ENCODE data around the gene TNFRSF12A. TPM values are rescaled to one million over a fixed set of nuclear protein-coding genes. Genes with fewer than 3 reads are reported as not detected.
A peak's percentile ranks its signal among the peaks of the same experiment; 100 is the strongest.

Gene TNFRSF12A
- total and polyA plus RNA-seq, 9 of the 15 experiments (the other 6 are each of a cell fraction or from before 2014, with no cell fraction given), result 0.41 to 61.8 (median 26.5) TPM

DNA sequence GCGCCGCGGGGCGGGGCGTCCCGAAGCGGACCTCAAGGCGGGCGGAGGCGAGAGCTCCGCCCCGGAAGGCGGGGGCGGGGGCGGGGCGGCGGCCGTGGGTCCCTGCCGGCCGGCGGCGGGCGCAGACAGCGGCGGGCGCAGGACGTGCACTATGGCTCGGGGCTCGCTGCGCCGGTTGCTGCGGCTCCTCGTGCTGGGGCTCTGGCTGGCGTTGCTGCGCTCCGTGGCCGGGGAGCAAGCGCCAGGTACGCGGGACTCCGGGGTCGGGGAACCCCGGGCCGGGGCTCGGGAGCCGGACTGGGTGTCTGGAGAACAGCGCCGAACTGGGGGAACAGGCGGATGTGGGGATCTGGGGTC lies at the start of gene TNFRSF12A (continued):
- TF ChIP-seq, protein P1, sequence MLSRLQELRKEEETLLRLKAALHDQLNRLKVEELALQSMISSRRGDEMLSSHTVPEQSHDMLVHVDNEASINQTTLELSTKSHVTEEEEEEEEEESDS (CRISPR knock-in tag; IDR thresholded peaks at IDR 0.05), result no peak
- TF ChIP-seq ZNF668 (CRISPR knock-in tag; IDR thresholded peaks at IDR 0.05) (no peak), NUFIP1 (IDR thresholded peaks at IDR 0.05; ENCODE audit: partially characterized antibody) (no peak), RBM39 (optimal IDR thresholded peaks at IDR 0.05; ENCODE audit: low read depth, low read length) (no peak), FOXJ2 (tag; IDR thresholded peaks at IDR 0.05) (no peak), UBTF (IDR thresholded peaks at IDR 0.05; ENCODE audit: borderline replicate concordance in 1 of 2, low read depth in 2 of 2, low read length in 2 of 2) (peak; percentile 37 to 85; a peak in 2 of 4 replicates), RBM34 (IDR thresholded peaks at IDR 0.05; ENCODE audit: borderline replicate concordance, insufficient read depth, low read length) (no peak), SNIP1 (IDR thresholded peaks at IDR 0.05; ENCODE audit: low read depth) (no peak), CBX8 (IDR thresholded peaks at IDR 0.05; ENCODE audit: borderline replicate concordance, extremely low read depth, low read depth, low read length, poor library complexity, severe bottlenecking) (no peak), KDM5B (IDR thresholded peaks at IDR 0.05; ENCODE audit: insufficient replicate concordance, low read depth, low read length) (peak; percentile 51), ZNF445 (CRISPR knock-in tag; IDR thresholded peaks at IDR 0.05; ENCODE audit: low read depth) (no peak), ARNT (IDR thresholded peaks at IDR 0.05) (no peak)
- TF ChIP-seq, protein P2, sequence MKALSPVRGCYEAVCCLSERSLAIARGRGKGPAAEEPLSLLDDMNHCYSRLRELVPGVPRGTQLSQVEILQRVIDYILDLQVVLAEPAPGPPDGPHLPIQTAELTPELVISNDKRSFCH (CRISPR knock-in tag; IDR thresholded peaks at IDR 0.05), result no peak
- TF ChIP-seq, protein P2 (tag; IDR thresholded peaks at IDR 0.05), result no peak
- TF ChIP-seq, protein P3, sequence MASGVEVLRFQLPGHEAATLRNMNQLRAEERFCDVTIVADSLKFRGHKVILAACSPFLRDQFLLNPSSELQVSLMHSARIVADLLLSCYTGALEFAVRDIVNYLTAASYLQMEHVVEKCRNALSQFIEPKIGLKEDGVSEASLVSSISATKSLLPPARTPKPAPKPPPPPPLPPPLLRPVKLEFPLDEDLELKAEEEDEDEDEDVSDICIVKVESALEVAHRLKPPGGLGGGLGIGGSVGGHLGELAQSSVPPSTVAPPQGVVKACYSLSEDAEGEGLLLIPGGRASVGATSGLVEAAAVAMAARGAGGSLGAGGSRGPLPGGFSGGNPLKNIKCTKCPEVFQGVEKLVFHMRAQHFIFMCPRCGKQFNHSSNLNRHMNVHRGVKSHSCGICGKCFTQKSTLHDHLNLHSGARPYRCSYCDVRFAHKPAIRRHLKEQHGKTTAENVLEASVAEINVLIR (CRISPR knock-in tag; IDR thresholded peaks at IDR 0.05), result no peak
- TF ChIP-seq, protein P4, sequence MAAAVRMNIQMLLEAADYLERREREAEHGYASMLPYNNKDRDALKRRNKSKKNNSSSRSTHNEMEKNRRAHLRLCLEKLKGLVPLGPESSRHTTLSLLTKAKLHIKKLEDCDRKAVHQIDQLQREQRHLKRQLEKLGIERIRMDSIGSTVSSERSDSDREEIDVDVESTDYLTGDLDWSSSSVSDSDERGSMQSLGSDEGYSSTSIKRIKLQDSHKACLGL (CRISPR knock-in tag; IDR thresholded peaks at IDR 0.05; ENCODE audit: borderline replicate concordance, poor library complexity, severe bottlenecking), result no peak

Measured in K562 (cell line).